ENCODE data around the gene TRIAP1.
A peak's percentile ranks its signal among the peaks of the same experiment; 100 is the strongest.

The TRIAP1 gene

GRCh38 chr12:120466560-120467315, 20.6 kb upstream of the TRIAP1 start:
- Histone ChIP-seq H3K79me1 (ENCODE audit: low read length) (peaks cover 13% of the 10 kb centered on the region), H3K4ac (ENCODE audit: low read depth, low read length) (no peak overlapping the region), H3K56ac (ENCODE audit: low read length) (no peak overlapping the region), H3K36me3 (ENCODE audit: control insufficient read depth, insufficient read depth, low read length) (peaks cover 21% of the 10 kb centered on the region), H2BK120ac (ENCODE audit: low read depth, low read length) (no peak overlapping the region), H3K27me3 (ENCODE audit: insufficient read depth, low read length, poor library complexity) (no peaks in the 10 kb centered on the region), H3K79me2 (ENCODE audit: control insufficient read depth, insufficient read depth, low read length) (peaks cover 34% of the 10 kb centered on the region), H3K4me2 (ENCODE audit: low read length) (no peak overlapping the region), H2BK5ac (ENCODE audit: low read length) (no peak overlapping the region), H3K9ac (ENCODE audit: low read length) (peak overlapping the region; percentile 9), H3K4me1 (ENCODE audit: control insufficient read depth, low read depth, low read length) (no peaks in the 10 kb centered on the region), H3K4me3 (ENCODE audit: low read length) (no peak overlapping the region), H2BK15ac (replicated peaks; ENCODE audit: low read depth) (no peak overlapping the region), H3K27ac (ENCODE audit: low read depth, low read length) (no peak overlapping the region), H2AK5ac (ENCODE audit: low read length) (no peak overlapping the region), H3K23ac (ENCODE audit: low read length) (no peak overlapping the region), H4K5ac (ENCODE audit: low read length) (no peak overlapping the region), H4K8ac (ENCODE audit: low read depth, low read length) (no peak overlapping the region), H3K18ac (ENCODE audit: low read length) (no peak overlapping the region)
- WGBS (ENCODE audit: extremely low coverage, insufficient coverage, low lambda C conversion rate) = no CpG with 5 or more reads among the region's 8 CpGs
- DNase-seq = peak; percentile 66

- no peak overlapping the region for H3K18ac ChIP-seq (ENCODE audit: low read length)
- no peak overlapping the region for H3K9ac ChIP-seq (ENCODE audit: low read length)
- no peaks in the 10 kb centered on the region for H3K27me3 ChIP-seq (ENCODE audit: insufficient read depth, low read length, poor library complexity)
- H3K4me1 ChIP-seq (ENCODE audit: control insufficient read depth, low read depth, low read length) = no peaks in the 10 kb centered on the region
- H2BK15ac ChIP-seq (replicated peaks; ENCODE audit: low read depth) = no peak overlapping the region
- no peak overlapping the region for H3K27ac ChIP-seq (ENCODE audit: low read depth, low read length)
- no peak overlapping the region for H3K23ac ChIP-seq (ENCODE audit: low read length)
- no peak overlapping the region for H3K56ac ChIP-seq (ENCODE audit: low read length)
- H2AK5ac ChIP-seq (ENCODE audit: low read length) = no peak overlapping the region
- H4K8ac ChIP-seq (ENCODE audit: low read depth, low read length) = no peak overlapping the region
- no CpG with 5 or more reads among the region's 5 CpGs for WGBS (ENCODE audit: extremely low coverage, insufficient coverage, low lambda C conversion rate)
- H2BK120ac ChIP-seq (ENCODE audit: low read depth, low read length) = no peak overlapping the region
- no peak overlapping the region for H3K4me3 ChIP-seq (ENCODE audit: low read length)
- no peak overlapping the region for H4K5ac ChIP-seq (ENCODE audit: low read length)
- no peak for DNase-seq
- H3K4me2 ChIP-seq (ENCODE audit: low read length) = no peak overlapping the region
- H3K79me1 ChIP-seq (ENCODE audit: low read length) = peaks cover 13% of the 10 kb centered on the region
- peaks cover 23% of the 10 kb centered on the region for H3K36me3 ChIP-seq (ENCODE audit: control insufficient read depth, insufficient read depth, low read length)
- no peak overlapping the region for H3K4ac ChIP-seq (ENCODE audit: low read depth, low read length)
- H3K79me2 ChIP-seq (ENCODE audit: control insufficient read depth, insufficient read depth, low read length) = peaks cover 34% of the 10 kb centered on the region
- no peak overlapping the region for H2BK5ac ChIP-seq (ENCODE audit: low read length)
Measured at GRCh38 chr12:120465756-120466155, 19.6 kb upstream of the TRIAP1 start.

- no peak for DNase-seq
- Histone ChIP-seq H3K27ac (ENCODE audit: low read depth, low read length) (no peak overlapping the region), H3K79me2 (ENCODE audit: control insufficient read depth, insufficient read depth, low read length) (peaks cover 29% of the 10 kb centered on the region), H3K56ac (ENCODE audit: low read length) (no peak overlapping the region), H3K23ac (ENCODE audit: low read length) (no peak overlapping the region), H2BK15ac (replicated peaks; ENCODE audit: low read depth) (no peak overlapping the region), H3K4ac (ENCODE audit: low read depth, low read length) (no peak overlapping the region), H3K4me3 (ENCODE audit: low read length) (no peak overlapping the region), H3K4me1 (ENCODE audit: control insufficient read depth, low read depth, low read length) (no peaks in the 10 kb centered on the region), H3K9ac (ENCODE audit: low read length) (no peak overlapping the region), H2AK5ac (ENCODE audit: low read length) (no peak overlapping the region), H3K18ac (ENCODE audit: low read length) (no peak overlapping the region), H2BK5ac (ENCODE audit: low read length) (no peak overlapping the region), H3K36me3 (ENCODE audit: control insufficient read depth, insufficient read depth, low read length) (peaks cover 28% of the 10 kb centered on the region), H4K8ac (ENCODE audit: low read depth, low read length) (no peak overlapping the region), H2BK120ac (ENCODE audit: low read depth, low read length) (no peak overlapping the region), H4K5ac (ENCODE audit: low read length) (no peak overlapping the region), H3K79me1 (ENCODE audit: low read length) (peaks cover 13% of the 10 kb centered on the region), H3K27me3 (ENCODE audit: insufficient read depth, low read length, poor library complexity) (no peaks in the 10 kb centered on the region), H3K4me2 (ENCODE audit: low read length) (no peak overlapping the region)
- WGBS (ENCODE audit: extremely low coverage, insufficient coverage, low lambda C conversion rate) = no CpG with 5 or more reads among the region's 5 CpGs
Measured at GRCh38 chr12:120463712-120464111, 17.5 kb upstream of the TRIAP1 start.

GRCh38 chr12:120462099-120462640, 16.0 kb upstream of the TRIAP1 start:
- no peaks in the 10 kb centered on the region for H3K27me3 ChIP-seq (ENCODE audit: insufficient read depth, low read length, poor library complexity)
- peaks cover 30% of the 10 kb centered on the region for H3K36me3 ChIP-seq (ENCODE audit: control insufficient read depth, insufficient read depth, low read length)
- no peak overlapping the region for H3K4me2 ChIP-seq (ENCODE audit: low read length)
- H3K79me2 ChIP-seq (ENCODE audit: control insufficient read depth, insufficient read depth, low read length) = peaks cover 16% of the 10 kb centered on the region
- H3K4me3 ChIP-seq (ENCODE audit: low read length) = no peak overlapping the region
- H4K5ac ChIP-seq (ENCODE audit: low read length) = no peak overlapping the region
- WGBS (ENCODE audit: extremely low coverage, insufficient coverage, low lambda C conversion rate) = no CpG with 5 or more reads among the region's 3 CpGs
- no peak overlapping the region for H3K9ac ChIP-seq (ENCODE audit: low read length)
- H3K56ac ChIP-seq (ENCODE audit: low read length) = no peak overlapping the region
- no peak overlapping the region for H2BK5ac ChIP-seq (ENCODE audit: low read length)
- H3K27ac ChIP-seq (ENCODE audit: low read depth, low read length) = no peak overlapping the region
- no peak overlapping the region for H3K23ac ChIP-seq (ENCODE audit: low read length)
- H4K8ac ChIP-seq (ENCODE audit: low read depth, low read length) = no peak overlapping the region
- no peak overlapping the region for H3K4ac ChIP-seq (ENCODE audit: low read depth, low read length)
- no peak overlapping the region for H2AK5ac ChIP-seq (ENCODE audit: low read length)
- peaks cover 13% of the 10 kb centered on the region for H3K79me1 ChIP-seq (ENCODE audit: low read length)
- no peak for DNase-seq
- no peak overlapping the region for H2BK15ac ChIP-seq (replicated peaks; ENCODE audit: low read depth)
- H3K18ac ChIP-seq (ENCODE audit: low read length) = no peak overlapping the region
- no peaks in the 10 kb centered on the region for H3K4me1 ChIP-seq (ENCODE audit: control insufficient read depth, low read depth, low read length)
- H2BK120ac ChIP-seq (ENCODE audit: low read depth, low read length) = no peak overlapping the region

GRCh38 chr12:120460157-120460556, 14.0 kb upstream of the TRIAP1 start:
- Histone ChIP-seq H3K18ac (ENCODE audit: low read length) (no peak overlapping the region), H3K9ac (ENCODE audit: low read length) (no peak overlapping the region), H3K79me1 (ENCODE audit: low read length) (peaks cover 7% of the 10 kb centered on the region), H3K4me1 (ENCODE audit: control insufficient read depth, low read depth, low read length) (no peaks in the 10 kb centered on the region), H2BK120ac (ENCODE audit: low read depth, low read length) (no peak overlapping the region), H2AK5ac (ENCODE audit: low read length) (no peak overlapping the region), H3K27ac (ENCODE audit: low read depth, low read length) (no peak overlapping the region), H2BK5ac (ENCODE audit: low read length) (no peak overlapping the region), H3K27me3 (ENCODE audit: insufficient read depth, low read length, poor library complexity) (no peaks in the 10 kb centered on the region), H3K79me2 (ENCODE audit: control insufficient read depth, insufficient read depth, low read length) (no peaks in the 10 kb centered on the region), H3K56ac (ENCODE audit: low read length) (no peak overlapping the region), H3K4ac (ENCODE audit: low read depth, low read length) (no peak overlapping the region), H3K4me3 (ENCODE audit: low read length) (no peak overlapping the region), H4K5ac (ENCODE audit: low read length) (no peak overlapping the region), H4K8ac (ENCODE audit: low read depth, low read length) (no peak overlapping the region), H3K23ac (ENCODE audit: low read length) (no peak overlapping the region), H3K4me2 (ENCODE audit: low read length) (no peak overlapping the region), H3K36me3 (ENCODE audit: control insufficient read depth, insufficient read depth, low read length) (peaks cover 30% of the 10 kb centered on the region), H2BK15ac (replicated peaks; ENCODE audit: low read depth) (no peak overlapping the region)
- no CpG with 5 or more reads among the region's 3 CpGs for WGBS (ENCODE audit: extremely low coverage, insufficient coverage, low lambda C conversion rate)
- DNase-seq = no peak

All from mesendoderm (in vitro differentiated cells).